OCI-M2 (cell line): ENCODE data around the gene SGCE.

Source experiments
- DNase-seq: peaks from one replicate; lab custom pipeline; 2025; ENCODE audit not compliant: unreplicated experiment; lab: John Stamatoyannopoulos, UW

The SGCE gene

DNA sequence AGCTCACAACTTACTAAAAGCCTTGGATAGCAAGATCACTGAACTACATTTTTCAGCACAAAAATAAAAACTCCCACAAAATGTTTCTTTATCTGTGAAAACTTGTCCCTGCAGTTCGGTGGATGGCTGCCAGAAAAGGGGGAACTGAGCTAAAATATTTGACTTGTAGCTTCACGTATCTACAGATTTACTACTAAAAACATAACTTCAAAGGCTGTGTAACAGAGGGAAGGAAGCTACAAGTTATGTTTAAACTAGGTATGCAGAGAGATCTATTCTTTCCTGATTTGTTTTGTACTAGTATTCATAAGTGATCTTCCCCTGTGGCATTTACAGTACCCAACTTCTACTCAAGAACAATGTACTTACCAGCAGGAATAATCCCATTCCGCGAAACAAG is 25.1 kb downstream of the SGCE start:
- no peak for DNase-seq

DNA sequence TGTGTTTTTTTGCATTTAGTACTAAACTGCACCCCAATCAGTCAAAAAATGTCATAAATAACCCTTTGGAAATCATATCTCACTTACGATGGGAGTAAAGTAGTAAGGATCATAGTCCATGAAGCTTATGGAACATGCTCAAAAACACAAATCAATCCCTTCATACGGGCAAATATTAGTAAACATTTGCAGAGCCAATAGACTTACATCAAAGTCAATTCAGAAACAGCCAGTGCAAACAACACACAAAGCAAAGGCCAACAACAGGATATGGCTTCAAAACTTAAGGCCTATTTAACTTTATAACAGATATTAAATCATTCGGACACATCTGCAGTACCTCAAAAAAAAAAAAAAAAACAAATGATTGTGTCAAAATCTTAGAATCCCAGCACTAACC is 32.1 kb downstream of the SGCE start:
- no peak for DNase-seq

DNA sequence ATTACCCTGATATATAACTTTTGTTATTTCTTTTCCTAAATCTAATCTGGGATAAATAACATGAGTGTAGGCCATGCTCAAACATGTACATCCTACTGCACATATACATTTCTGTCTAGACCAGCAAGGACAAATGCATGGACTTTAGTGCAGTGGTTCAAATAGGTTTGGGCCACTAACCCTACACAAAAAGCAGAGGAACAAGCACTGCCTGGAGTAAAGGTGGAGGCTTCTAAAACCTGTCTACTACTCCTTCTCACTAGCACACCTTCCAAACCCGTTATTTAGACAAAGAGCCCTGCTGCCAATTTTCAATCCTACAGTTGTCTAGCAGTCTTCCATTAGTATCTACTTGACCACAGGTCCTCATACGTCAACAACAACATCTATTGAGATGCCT is 34.8 kb downstream of the SGCE start:
- DNase-seq: no peak

DNA sequence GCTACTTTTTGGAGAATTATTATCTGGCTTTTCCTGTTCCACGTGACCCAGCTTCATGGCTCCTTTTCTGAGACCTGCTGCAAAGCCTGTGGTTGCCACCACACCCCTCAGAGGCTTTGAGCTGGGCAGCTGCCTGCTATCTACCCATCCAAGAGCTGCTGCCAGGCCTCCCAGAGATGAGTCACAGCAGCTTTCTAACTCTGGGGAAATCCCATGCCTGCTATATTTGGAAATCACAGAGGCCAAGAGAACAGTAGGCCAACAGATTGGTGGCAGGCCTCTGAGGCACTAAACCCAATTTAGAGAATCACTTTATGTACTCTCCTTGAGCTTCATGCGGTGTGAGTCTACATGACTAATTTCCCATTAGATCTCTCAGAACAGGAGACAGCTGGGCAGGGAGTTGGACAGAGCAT is 35.2 kb downstream of the SGCE start:
- no peak for DNase-seq

DNA sequence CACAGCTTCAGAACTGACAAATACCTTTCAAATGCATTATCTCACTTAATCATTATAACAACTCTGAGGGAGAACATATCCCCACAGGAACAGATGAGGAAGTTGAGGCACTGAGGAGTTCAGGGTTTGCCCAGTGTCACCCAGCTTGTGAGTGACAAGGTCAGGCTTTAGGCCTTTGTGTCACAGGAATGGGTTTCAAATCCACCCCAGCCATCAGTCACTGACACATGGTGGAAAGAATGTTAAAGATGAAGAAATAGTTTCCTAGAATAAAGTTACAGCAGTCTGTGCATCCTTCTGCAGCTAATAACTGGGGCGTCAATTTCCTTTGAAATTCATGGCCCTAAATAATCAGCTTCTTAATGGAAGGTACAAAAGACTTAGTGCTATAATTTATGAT is 37.8 kb downstream of the SGCE start:
- no peak for DNase-seq

DNA sequence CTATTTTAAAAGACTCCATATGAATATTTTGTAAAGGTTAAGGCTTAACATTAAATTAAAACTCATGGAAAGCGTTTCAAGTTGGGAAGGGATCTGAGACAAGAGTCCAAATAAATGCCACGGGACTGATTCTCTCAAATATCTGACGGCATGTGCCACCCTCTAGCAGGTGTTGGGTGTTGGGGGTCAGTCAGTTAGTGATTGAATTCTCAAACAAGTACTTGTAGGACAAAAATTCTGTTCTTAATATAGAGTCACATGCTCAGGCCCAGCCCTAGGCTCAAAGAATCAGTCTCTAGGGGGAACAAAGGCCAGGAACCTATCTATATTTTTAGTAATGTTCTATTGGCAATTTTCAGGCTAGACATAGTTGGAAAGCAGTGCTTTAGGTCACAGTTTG is 39.1 kb downstream of the SGCE start:
- no peak for DNase-seq

DNA sequence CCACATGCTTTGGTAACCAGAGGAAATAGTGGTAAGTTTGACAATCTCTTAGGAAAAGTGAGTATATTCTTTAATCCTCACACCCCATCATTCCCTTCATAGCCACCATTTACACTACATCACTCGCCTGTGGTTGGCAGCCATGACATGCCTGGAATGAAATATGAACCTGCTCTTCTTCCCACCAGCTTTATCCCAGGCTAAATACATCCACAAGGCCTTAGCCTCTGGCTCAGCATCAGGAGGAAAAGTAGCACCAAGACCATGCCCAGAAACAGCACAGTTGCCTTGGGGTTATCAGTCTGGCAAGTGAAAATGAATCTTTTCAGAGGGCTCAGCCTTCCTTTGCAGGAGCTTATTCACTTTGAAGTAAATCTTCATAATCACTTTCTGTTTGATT is 40.3 kb downstream of the SGCE start:
- no peak for DNase-seq

DNA sequence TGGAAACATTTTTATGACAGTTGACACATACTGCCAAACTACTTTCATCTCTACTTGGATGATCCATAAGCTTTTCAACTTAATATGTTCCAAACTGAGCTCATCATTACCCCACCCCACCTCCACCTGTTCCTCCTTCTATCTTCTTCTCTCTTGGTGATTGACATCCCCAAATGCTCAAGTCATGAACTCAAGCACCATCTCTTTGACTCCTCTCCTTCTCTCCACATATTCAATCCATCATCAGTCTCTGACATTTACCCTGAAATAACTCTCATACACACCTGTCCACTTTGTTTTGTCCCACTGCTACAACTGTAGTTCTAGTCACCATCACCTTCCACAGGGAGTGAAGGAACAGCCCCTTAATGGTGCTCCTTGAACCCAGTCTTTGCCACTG is 43.3 kb downstream of the SGCE start:
- DNase-seq: no peak

DNA sequence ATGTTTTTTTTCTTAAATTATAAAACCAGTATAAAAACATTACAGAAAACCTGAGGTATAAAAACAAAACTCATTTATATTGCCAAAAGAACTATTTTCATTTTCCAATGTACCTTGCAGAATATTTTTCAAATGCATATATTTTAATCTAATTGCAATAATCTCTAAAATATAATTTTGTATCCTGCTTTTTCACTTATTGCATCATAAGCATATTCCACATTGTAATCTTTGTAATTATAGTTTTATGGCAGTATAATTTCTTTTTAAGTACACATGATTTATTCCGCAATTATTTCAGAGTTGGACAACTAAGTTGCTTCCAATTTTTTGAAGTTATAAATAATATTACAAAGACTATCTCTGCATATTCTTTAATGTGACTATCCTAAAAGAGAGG is 43.7 kb downstream of the SGCE start:
- no peak for DNase-seq

DNA sequence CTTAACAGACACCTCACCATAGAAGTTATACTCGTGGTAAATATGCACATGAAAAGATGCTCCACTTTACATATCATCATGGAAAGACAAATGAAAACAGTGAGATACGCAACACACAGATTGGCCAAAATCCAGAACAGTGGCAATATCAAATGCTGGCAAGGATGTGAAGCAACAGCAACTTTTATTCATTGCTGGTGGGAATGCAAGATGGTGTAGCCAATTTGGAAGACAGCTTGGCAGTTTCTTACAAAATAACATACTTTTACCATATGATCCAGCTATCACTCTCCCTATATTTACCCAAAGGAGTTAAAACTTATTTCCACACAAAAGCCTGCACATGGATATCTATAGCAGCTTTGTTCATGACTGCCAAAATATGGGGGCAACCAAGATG is 46.4 kb downstream of the SGCE start:
- no peak for DNase-seq

DNA sequence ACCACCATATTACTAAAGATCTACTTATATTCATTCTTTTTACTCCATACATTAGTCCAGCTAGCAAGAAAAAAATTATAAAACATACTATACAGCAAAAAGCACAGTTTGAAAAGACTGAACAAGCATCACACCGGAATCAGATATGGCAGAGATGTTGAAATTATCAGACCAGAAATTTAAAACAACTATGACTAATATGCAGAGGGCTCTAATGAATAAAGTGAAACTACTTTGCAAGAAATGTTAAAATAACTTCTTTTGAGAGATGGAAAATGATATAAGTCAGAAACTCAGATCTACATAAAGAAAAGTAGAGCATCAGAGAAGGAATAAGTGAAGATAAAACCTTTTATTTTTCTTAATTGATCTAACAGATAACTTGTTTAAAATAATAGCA is 50.9 kb downstream of the SGCE start:
- DNase-seq: no peak

DNA sequence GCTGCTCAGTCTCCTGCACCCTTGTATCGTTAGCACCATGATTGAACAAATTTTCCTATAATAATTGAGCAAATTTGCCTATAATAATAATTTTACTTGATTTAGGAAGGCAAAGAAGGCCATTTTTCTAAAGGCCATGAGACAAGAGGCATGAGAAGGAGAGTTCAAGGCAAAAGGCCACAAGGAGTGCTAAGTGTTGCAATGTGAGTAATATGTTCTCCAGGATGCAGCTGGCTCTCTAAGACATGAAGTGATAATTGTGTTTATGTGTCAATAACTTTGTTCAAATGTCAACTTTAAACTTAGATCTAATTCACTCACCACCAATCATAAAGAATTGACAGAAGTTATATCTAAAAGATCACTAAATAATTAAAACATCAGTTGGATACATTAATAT is 53.8 kb downstream of the SGCE start:
- DNase-seq: no peak

DNA sequence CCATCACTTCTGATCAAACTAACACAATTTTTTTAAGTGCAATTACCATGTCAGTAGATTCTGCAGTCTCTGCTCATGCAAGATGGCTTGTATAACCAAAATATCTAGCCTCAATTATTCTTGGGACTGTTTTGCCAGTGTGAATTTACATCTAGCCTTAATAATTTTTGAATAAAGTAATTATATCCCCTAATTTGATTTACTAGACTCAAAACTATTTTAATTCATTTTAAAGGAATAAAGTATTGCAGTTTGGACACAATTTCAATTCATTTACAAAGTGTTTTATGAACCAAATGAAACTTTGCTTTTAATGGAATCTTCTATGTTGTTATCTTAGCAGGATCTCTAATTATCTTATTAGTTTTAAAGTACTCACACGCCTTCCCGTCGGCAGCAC is 55.7 kb downstream of the SGCE start:
- DNase-seq: no peak

DNA sequence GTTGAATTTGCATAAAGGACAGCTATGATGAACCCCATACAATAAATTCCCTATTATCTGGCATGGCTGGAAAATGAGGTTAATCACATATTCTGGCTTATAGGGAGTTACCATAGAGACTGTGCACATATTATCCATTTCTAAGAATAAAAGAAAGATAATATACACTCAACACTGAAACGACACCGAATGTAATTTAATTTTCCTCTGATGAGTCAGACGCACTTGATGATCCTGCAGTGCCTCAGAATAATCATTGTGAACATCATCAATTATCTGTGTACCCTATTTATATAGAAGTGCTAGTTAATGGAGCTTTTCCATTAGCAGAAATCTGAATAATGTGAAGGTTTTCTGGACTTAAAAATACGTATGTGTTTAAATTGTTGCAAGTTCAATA is 60.2 kb downstream of the SGCE start:
- no peak for DNase-seq

DNA sequence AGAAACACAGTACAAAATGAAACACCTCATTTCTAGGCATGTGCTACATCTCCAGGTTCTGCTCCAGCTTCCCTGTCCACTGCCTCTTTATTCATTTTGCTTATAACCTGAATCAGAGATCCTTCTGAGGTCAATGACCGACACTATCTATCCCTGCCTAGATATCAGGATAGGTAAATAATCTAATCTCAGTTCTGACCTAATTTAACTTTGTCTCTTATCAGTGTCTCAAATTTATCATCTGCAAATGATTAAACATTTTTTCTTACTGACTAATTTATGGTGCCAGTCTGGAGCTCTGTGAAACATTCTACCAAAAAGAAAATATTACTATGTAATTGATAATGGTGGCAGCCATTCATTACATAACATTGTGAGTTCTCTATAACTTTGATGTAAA is 61.1 kb downstream of the SGCE start:
- no peak for DNase-seq

DNA sequence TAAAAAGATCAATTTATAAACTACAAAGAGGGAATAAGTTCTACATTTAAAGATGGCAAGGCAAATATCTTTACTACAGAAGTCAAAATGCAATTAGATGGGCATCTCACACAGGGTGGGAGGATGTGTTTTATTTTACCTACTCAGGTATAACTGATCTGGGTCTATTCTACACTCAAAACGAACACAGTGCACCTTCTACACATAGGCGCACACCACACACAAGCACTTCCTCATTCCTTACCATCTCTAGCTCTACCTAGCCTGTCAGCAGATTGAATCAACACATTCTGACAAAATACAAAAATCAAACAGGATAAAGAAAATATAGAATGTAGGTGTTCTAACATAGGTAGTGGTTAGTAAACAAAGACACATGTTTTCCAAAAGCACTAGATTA is 64.8 kb downstream of the SGCE start:
- no peak for DNase-seq

DNA sequence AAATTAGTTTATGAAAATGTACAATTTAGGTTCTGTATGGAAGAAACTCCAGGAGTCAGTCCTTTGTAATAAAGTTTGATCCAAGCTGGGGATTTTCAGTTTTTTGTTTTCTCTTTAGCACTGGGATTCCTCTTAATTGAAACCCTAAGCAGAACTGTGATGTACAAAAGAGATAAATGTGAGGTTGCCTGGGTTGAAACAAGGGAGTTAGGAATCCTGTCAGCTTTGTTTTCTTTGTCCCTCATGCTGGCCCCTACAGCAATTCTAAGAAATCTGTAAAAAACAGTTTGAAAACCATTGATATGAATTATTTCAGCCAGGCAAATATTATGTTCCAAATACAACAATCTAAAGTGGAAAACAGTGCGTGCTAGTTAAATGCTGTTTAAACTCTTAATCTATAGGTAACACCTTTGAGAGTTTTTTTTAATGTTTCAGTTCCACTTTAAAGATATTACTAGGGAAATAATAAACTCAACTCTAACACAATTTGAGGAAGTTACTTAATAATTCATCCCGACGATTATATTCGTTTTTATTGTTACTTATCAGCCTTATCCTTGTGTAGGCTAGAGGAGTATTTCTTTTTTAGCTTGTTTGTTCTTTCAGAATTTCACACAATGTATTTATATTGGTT is 65.3 kb downstream of the SGCE start:
- no peak for DNase-seq

DNA sequence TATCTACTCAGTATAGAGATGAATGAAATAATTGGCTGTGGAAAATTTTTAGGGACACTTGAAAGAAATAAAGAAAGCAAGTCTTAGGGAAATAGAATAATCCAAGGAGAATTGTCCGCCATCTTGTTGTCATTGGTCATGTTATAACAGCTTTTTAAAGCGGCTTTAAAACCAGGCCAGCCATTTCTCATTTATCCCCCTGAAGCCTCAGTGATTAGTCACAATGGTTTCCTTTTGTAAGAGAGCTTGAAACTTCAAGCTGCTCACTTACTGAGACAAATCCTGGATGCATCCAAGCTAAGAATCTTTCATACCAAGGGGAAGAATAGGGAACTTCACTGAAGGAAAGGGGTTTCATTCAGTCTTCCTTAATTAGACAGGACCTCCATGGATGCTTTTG is 67.9 kb downstream of the SGCE start:
- DNase-seq: no peak

DNA sequence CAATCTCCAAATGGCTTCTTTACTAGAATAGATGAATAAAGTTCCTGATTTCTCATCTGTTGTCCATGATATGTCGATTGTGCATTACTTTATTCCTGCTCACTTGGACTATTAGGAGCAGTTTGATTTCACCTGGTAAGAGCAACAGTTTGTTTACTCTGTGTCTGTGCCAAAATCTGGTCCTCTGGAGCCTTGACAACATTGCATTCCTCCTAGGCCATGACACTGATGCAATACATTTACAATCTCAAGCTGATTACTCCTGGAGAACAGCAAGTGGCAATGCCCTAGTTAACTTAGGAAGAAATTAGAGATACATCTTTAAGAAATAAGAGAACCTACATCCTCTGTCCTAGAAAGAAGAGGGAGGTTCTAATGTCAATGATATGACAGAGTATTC is 71.8 kb downstream of the SGCE start:
- no peak for DNase-seq

DNA sequence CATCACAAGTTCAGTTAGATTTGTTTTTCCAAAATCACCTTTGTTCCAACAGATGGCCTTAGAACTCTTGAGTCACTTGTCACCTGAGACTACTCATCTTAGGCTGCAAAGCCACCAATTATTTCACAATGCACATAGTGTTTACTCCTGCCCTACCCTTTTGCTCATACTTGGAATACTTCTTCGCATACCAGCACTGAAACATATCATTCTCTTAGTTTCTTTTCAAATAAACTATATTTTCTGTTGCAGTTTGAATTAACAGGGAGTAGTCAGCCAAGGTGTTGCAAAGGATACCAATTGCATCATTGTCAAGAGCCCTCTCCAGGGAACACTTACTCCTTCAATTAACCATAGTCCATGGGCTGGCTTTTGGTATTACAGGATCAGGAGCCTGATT is 75.3 kb downstream of the SGCE start:
- no peak for DNase-seq

DNA sequence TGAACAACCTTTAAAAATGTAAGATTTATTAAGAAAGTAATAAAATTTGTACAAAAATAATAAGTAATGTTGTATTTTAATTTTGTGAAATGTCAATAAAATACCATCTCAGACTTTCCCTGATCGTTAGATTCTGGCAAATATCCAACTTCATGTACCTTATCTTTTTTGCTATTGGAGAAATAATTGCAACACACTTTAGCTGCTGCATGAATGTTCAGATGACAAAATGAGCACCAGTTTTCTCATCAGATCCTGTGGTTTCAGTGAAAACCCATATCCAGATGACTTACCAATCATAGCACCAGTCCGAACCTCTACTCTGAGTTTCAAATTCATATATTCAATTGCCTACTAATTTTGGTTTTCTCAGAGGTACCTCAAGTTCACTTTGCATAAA is 76.5 kb downstream of the SGCE start:
- DNase-seq: no peak

DNA sequence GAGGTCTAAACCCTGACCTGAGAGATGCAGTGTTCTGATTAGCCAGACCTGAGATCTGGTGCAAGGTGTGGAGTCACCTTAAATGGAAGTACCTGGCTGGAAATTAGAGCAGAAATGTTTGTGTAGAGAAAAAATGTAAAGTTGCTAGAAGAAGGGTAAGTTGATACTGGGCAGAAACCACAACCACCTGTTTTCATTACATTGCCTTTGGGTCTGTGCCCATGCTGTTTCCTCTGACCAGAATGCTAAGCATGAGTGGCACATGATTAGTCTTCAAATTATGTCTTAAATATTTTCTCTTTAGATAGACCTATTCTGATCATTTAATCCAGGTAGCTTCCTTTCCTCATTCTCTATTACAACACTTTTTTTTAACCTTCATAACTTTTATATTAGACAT is 77.3 kb downstream of the SGCE start:
- no peak for DNase-seq

DNA sequence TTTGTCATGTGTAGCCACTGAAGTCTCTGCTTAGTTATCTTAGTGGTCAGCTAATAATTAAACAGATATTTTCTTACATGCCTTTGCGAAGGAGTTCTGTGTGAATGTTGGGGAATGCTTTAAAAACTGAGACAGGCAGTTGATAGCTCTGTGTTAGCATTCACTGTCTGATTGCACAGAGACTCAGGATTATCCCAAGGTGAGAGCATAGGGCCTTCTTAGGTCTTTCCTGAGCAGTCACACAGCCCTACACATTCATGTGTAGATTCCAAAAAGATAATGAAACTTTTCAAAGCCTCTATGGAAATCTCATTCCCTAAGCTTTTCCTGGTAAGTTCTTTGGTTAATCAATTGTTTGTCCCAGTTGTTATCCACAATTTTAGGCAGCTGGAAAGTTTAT is 78.6 kb downstream of the SGCE start:
- no peak for DNase-seq

DNA sequence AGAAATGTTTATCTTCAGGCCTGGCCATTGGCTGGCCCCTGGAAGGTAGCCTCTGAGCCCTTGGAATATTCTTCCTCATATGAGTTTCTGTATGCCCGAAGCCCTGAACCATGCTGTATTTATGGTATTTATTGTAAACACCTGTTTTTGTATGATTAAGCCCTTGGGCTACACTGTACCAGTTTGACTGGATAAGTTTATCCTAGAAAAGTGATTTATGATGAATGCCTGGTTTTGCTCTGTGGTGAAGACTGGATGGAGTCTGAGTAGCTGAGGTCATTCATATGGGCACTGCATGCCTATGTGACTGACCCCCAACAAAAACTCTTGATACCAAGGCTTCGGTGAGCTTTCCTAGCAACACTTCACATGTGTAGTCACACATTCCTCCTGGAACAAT is 79.6 kb downstream of the SGCE start:
- DNase-seq: no peak
